SU-DHL-6 (cell line): ENCODE data around the gene MYRF.

ENCODE experiments used
- EZH2phosphoT487 ChIP-seq: fragments of 200-600 bp; sonication (generic), shearing (Covaris generic); conservative IDR thresholded peaks from 2 replicates; pipeline ENCODE4 v1.6.1; 2018; ENCODE audit warnings: mild to moderate bottlenecking, antibody characterized with exemption, low read length, moderate library complexity, mixed read lengths
- TF ChIP-seq, protein P1 (sequence below): fragments of 200-600 bp; sonication (generic); IDR thresholded peaks from one replicate; pipeline ENCODE4 v1.5.1; 2017; ENCODE audit warnings: antibody characterized with exemption, mild to moderate bottlenecking, low read length, moderate library complexity; ENCODE audit not compliant: insufficient read depth, poor library complexity, severe bottlenecking

DNA sequence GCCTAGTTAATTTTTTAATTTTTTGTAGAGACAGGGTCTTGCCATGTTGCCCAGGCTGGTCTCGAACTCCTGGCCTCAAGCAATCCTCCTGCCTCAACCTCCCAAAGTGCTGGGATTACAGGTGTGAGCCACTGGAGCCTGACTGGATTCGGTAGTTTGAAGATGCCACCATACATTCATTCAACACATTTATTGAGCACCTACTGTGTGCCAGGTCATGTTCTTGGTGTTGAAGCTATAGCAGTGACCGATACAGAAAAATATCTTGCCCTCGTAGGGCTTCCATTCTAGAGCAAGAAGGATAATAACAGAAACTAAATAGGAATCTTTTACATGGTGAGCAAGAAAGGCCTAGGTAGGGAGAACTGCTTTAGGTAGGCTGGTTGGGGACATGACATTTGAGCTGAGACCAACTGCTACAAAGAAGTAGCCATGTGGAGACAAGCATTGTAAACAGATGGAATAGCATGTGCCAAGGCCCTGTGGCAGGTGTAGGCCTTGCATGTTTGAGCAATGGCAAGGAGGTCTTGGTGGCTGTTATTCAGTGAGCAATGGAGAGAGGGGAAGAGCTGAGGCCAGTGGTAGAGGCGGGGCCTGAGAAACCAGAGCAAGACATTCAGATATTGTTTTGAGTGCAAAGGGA is 1.7 kb upstream of the MYRF start:
- TF ChIP-seq, protein P1, sequence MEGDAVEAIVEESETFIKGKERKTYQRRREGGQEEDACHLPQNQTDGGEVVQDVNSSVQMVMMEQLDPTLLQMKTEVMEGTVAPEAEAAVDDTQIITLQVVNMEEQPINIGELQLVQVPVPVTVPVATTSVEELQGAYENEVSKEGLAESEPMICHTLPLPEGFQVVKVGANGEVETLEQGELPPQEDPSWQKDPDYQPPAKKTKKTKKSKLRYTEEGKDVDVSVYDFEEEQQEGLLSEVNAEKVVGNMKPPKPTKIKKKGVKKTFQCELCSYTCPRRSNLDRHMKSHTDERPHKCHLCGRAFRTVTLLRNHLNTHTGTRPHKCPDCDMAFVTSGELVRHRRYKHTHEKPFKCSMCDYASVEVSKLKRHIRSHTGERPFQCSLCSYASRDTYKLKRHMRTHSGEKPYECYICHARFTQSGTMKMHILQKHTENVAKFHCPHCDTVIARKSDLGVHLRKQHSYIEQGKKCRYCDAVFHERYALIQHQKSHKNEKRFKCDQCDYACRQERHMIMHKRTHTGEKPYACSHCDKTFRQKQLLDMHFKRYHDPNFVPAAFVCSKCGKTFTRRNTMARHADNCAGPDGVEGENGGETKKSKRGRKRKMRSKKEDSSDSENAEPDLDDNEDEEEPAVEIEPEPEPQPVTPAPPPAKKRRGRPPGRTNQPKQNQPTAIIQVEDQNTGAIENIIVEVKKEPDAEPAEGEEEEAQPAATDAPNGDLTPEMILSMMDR: no peak
- TF ChIP-seq EZH2phosphoT487: no peak
